ENCODE measurements around the gene STIP1. TPM values are rescaled to one million over a fixed set of nuclear protein-coding genes. Genes with fewer than 3 reads are reported as not detected.
"Not testable (repeated sequence)": the region's sequence is repeated elsewhere in the genome, so short reads cannot be mapped to it uniquely, and the experiment has no call there.

Gene STIP1
- total RNA-seq, 1 donor from 2014 or later: 110 TPM

DNA sequence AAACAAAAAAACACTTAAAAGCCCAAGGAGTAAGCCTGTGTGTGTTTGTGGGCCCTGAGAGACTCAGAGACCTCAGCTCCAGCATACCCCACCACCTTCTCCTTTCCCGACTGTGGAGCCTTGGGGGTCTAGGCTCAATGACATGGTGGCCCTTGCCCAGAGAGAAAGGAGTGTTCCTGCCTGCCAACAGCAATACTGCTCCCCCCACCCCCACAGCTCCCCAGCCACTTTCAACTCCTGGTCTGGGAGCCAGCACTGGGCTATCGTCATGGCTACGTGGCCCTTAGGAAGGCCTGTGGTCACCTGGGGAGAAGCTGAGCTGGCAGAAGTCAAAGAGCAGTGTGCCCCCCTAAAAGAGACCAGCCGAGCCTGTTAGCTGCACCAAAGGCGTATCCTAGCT is 58.1 kb downstream of the STIP1 start:
- ATAC-seq (no peak), DNase-seq (no peak)
- intact Hi-C loops (cut with DNase I): no loop called here
- Histone ChIP-seq H3K36me3 (peaks cover 14% of the 10 kb centered on the region), H3K9me3 (no peaks in the 10 kb centered on the region), H3K27ac (no peak overlapping the region), H3K27me3 (no peaks in the 10 kb centered on the region), H3K4me1 (peaks cover 31% of the 10 kb centered on the region), H3K4me3 (no peak overlapping the region)
- TF ChIP-seq, protein P1, sequence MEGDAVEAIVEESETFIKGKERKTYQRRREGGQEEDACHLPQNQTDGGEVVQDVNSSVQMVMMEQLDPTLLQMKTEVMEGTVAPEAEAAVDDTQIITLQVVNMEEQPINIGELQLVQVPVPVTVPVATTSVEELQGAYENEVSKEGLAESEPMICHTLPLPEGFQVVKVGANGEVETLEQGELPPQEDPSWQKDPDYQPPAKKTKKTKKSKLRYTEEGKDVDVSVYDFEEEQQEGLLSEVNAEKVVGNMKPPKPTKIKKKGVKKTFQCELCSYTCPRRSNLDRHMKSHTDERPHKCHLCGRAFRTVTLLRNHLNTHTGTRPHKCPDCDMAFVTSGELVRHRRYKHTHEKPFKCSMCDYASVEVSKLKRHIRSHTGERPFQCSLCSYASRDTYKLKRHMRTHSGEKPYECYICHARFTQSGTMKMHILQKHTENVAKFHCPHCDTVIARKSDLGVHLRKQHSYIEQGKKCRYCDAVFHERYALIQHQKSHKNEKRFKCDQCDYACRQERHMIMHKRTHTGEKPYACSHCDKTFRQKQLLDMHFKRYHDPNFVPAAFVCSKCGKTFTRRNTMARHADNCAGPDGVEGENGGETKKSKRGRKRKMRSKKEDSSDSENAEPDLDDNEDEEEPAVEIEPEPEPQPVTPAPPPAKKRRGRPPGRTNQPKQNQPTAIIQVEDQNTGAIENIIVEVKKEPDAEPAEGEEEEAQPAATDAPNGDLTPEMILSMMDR (IDR thresholded peaks at IDR 0.05): no peak

DNA sequence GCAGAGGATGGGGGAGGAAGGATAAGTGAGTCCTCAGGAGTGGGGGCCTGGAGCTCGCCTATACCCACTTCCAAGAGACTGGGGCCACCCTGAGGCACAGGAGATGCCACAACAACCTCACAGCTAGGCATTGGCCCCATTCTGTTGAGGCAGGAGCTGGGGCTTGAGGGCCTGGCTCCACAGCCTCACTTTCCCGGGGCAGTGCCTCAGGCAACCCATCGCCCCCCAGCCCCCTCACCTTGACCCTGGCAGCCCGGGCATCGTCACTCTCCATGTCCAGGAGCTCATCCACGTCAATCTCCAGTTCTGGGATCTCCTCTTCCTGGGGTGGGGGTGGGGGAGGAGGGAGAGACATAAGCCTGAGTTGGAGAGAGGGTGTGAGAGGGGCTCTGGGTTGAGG is 59.0 kb downstream of the STIP1 start:
- no peak for ATAC-seq
- peak overlapping the region; percentile 73 for H3K4me3 ChIP-seq
- intact Hi-C loops (cut with DNase I): no loop called here

DNA sequence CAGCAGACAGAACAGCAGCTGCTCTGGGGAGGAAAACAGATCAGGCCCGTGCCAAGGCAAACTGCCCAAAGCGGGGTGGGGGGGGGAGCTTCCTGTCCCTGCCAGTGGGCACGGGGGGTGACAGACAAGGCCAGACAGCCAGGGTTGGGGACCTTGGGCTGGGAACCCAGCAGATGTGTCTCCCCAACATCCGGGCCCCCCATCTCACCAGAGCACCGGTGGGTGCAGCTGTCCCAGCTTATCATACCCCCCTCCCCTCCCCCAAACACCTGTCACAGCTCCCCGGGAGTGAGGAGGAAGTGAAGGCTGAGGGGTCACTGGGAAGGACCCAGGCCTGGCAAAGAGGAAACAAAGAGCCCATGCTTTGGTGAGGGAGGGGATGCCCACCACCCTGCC is 59.4 kb downstream of the STIP1 start:
- Histone ChIP-seq H3K9me3 (no peaks in the 10 kb centered on the region), H3K4me1 (peaks cover 23% of the 10 kb centered on the region), H3K4me3 (peak overlapping the region; percentile 73), H3K27ac (peak overlapping the region; percentile 66), H3K36me3 (peaks cover 13% of the 10 kb centered on the region), H3K27me3 (no peaks in the 10 kb centered on the region)
- ATAC-seq (no peak), DNase-seq (no peak)
- TF ChIP-seq, protein P1 (IDR thresholded peaks at IDR 0.05): no peak
- intact Hi-C loops (cut with DNase I): no loop called here

More for the DNA sequence above, 59.0 kb downstream of the STIP1 start:
- Histone ChIP-seq H3K27ac (peak overlapping the region; percentile 66), H3K9me3 (no peaks in the 10 kb centered on the region), H3K36me3 (peaks cover 13% of the 10 kb centered on the region), H3K4me1 (peaks cover 27% of the 10 kb centered on the region), H3K27me3 (no peaks in the 10 kb centered on the region)
- no peak for DNase-seq
- TF ChIP-seq, protein P1 (IDR thresholded peaks at IDR 0.05): no peak

DNA sequence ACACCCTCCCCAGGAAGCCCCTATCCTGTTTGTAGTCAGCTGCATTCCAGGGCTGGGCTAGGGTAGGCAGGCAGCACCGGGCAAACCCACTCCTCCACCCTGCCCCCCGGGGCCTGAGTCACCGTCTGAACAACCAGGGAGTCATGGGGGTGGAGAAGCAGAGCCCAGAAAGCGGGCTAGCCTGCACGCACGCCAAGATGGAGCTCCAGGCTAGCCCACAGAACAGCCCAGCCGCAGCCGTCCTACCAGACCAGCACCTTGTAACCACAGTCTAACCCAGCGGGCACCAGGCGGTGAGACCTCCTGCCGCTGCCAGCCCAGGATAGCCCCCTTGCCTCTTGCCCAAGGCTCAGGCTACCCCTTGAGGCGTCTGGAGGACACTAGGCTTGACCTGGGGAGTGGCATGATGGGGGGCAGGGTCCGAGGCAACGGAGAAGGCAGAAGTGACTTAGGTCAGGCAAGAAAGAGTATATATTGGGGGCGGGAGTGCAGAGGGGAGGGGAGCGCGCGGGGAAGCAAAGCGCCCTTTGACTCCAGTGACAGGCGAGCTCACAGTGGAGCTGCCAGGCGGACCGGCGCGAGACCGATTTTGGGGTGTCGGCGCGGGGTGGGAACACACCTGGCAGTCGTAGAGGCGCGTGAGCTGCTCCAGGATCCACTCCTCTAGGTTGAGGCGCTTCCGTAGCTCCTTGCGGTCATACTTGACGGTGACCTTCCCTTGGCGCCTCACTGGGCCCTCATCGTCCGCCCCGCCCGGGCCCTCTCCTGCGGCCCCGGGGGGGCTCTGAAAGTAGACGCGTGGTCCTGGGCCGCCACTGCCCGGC is 60.0 kb downstream of the STIP1 start:
- H3K4me3 ChIP-seq: peak overlapping the region; percentile 73
- H3K36me3 ChIP-seq: peaks cover 13% of the 10 kb centered on the region
- H3K4me1 ChIP-seq: peaks cover 28% of the 10 kb centered on the region
- intact Hi-C loops (cut with DNase I): no loop called here
- no peaks in the 10 kb centered on the region for H3K27me3 ChIP-seq
- DNase-seq (peak; percentile 85), ATAC-seq (no peak)
- TF ChIP-seq, protein P1 (IDR thresholded peaks at IDR 0.05): no peak
- H3K27ac ChIP-seq: peak overlapping the region; percentile 66
- no peaks in the 10 kb centered on the region for H3K9me3 ChIP-seq

GRCh38 chr11:64246621-64246870 is 60.6 kb downstream of the STIP1 start:
- peak; percentile 0 for ATAC-seq
- H3K27ac ChIP-seq; intact Hi-C loops (cut with DNase I): not testable (repeated sequence)

GRCh38 chr11:64246871-64247728 is 61.1 kb downstream of the STIP1 start, which contains the start of gene PPP1R14B:
PPP1R14B (minus strand) TSS chr11:64246943; CDS start chr11:64246673, 270 bp downstream.
- H3K4me3 ChIP-seq: peak within 1 kb of the TSS; percentile 80
- intact Hi-C loops (cut with DNase I): no loop called here
- TF ChIP-seq, protein P1 (IDR thresholded peaks at IDR 0.05): no peak
- DNase-seq (peak; percentile 94), ATAC-seq (peak; percentile 81)
- H3K4me1 ChIP-seq: peaks cover 28% of the 10 kb centered on the region
- H3K27ac ChIP-seq: peak within 1 kb of the TSS; percentile 66
- no peaks in the 10 kb centered on the region for H3K9me3 ChIP-seq
- H3K36me3 ChIP-seq: peaks cover 13% of the 10 kb centered on the region
- no peaks in the 10 kb centered on the region for H3K27me3 ChIP-seq

More at GRCh38 chr11:64246621-64246870, 60.6 kb downstream of the STIP1 start:
- not testable (repeated sequence) for DNase-seq, H3K27me3 ChIP-seq, H3K9me3 ChIP-seq
- H3K4me3 ChIP-seq: peak overlapping the region; percentile 80
- H3K4me1 ChIP-seq: peaks cover 29% of the 10 kb centered on the region
- H3K36me3 ChIP-seq: peaks cover 13% of the 10 kb centered on the region

Measured in upper lobe of right lung (tissue), 1 donor.